HL-60 (cell line): Measurements from ENCODE around the gene CERS6.
"Not testable (repeated sequence)": the region's sequence is repeated elsewhere in the genome, so short reads cannot be mapped to it uniquely, and the experiment has no call there.

Experiments
- DNase-seq, 2 experiments: peaks; one replicate each; pipeline ENCODE4 v3.0.0-alpha.2; 2010 to 2020; ENCODE audit warnings: low read depth in 1 of 2, low spot score in 1 of 2
- H3K27ac ChIP-seq: fragments of 250-450 bp; sonication (Bioruptor Pico); replicated peaks from 2 replicates; pipeline ENCODE4 v1.5.1; 2020; ENCODE audit warnings: mild to moderate bottlenecking, moderate library complexity
- H3K27me3 ChIP-seq: fragments of 250-450 bp; sonication (Bioruptor Pico); 2 replicates; pipeline ENCODE4 v1.5.1; 2021; ENCODE audit warnings: mild to moderate bottlenecking, moderate library complexity; ENCODE audit not compliant: insufficient read depth, poor library complexity, severe bottlenecking
- H3K4me3 ChIP-seq: replicated peaks from 2 replicates; pipeline ENCODE4 v1.5.1; 2011; ENCODE audit warnings: mild to moderate bottlenecking, control low read depth, low read length; ENCODE audit not compliant: insufficient read depth
- GABPA ChIP-seq: IDR thresholded peaks from 2 replicates; pipeline ENCODE4 v1.6.1; 2012; ENCODE audit warnings: low read depth
- POLR2AphosphoS5 ChIP-seq: IDR thresholded peaks from 2 replicates; pipeline ENCODE4 v1.6.1; 2012; ENCODE audit warnings: low read depth
- SPI1 ChIP-seq: IDR thresholded peaks from 2 replicates; pipeline ENCODE4 v1.6.1; 2012; ENCODE audit warnings: low read depth, mild to moderate bottlenecking, borderline replicate concordance
- long read RNA-seq: library from polyadenylated mRNA; unstranded; transcript quantifications from one replicate; pipeline ENCODE4 v2.0.0, GENCODE V29; 2020
- TF ChIP-seq, protein P1 (sequence below): IDR thresholded peaks from one replicate; pipeline ENCODE4 v1.5.1; 2011; ENCODE audit warnings: low read length, control low read depth, inconsistent platforms; ENCODE audit not compliant: insufficient read depth
- TF ChIP-seq, protein P2 (sequence below): IDR thresholded peaks from 2 replicates; pipeline ENCODE4 v1.6.1; 2012; ENCODE audit warnings: low read depth; ENCODE audit not compliant: insufficient replicate concordance

Gene CERS6, protein sequence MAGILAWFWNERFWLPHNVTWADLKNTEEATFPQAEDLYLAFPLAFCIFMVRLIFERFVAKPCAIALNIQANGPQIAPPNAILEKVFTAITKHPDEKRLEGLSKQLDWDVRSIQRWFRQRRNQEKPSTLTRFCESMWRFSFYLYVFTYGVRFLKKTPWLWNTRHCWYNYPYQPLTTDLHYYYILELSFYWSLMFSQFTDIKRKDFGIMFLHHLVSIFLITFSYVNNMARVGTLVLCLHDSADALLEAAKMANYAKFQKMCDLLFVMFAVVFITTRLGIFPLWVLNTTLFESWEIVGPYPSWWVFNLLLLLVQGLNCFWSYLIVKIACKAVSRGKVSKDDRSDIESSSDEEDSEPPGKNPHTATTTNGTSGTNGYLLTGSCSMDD
- long read RNA-seq, partial matches to known transcripts: 0 of 15 reads
- long read RNA-seq, other reads (novel, unspliced or antisense): 15 of 15 reads

DNA sequence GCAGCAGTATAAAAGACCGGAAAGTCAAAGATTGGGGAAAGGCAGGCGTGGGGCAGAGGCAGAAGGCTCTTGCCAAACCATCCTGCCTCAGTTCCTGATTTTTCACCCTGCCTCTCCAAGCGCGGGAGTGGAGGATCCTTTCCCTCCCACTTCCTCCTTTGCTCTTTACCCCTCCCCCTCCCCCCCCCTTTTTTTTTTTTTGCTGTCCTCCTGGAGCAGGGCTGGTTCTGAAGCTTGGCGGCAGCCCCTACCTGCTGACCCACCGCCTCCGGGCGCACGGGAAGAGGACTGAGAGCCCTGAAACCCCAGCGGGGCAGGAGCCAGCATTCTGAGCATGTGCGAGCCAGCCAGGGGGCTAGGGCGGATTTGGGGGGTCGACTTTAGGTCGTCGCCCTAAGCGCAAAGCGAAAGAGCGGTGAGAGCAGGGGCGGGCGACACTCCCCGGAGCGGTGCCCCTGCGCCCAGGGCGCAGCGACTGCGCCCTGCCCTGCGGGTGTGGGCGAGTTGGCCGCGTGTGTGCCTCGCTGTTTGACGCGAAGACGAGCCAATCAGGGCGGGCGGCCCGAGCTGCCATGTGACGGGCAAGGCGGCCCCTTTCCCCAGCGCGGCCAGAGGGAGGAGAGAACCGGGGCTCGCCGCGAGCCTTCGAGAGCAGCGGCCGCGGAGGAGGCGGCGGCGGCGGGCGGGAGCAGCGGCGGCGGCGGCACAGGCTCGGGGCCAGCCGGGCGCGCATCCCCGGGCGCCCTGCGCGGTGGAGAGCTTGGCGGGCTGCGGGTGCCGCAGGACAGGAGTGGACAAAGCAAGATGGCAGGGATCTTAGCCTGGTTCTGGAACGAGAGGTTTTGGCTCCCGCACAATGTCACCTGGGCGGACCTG lies at the start of gene CERS6:
Gene CERS6 (plus strand): TSS at position 628 of the 876 bp plus-strand sequence. CDS start 177 bp downstream, at position 805.
- peak; percentile 66 to 95 for DNase-seq
- Histone ChIP-seq H3K4me3 (peak within 1 kb of the TSS; percentile 89), H3K27me3 (no peaks in the 10 kb centered on the region), H3K27ac (peak within 1 kb of the TSS; percentile 99)
- TF ChIP-seq SPI1 (peak; percentile 97), GABPA (no peak), POLR2AphosphoS5 (peak; percentile 77)
- TF ChIP-seq, protein P1, sequence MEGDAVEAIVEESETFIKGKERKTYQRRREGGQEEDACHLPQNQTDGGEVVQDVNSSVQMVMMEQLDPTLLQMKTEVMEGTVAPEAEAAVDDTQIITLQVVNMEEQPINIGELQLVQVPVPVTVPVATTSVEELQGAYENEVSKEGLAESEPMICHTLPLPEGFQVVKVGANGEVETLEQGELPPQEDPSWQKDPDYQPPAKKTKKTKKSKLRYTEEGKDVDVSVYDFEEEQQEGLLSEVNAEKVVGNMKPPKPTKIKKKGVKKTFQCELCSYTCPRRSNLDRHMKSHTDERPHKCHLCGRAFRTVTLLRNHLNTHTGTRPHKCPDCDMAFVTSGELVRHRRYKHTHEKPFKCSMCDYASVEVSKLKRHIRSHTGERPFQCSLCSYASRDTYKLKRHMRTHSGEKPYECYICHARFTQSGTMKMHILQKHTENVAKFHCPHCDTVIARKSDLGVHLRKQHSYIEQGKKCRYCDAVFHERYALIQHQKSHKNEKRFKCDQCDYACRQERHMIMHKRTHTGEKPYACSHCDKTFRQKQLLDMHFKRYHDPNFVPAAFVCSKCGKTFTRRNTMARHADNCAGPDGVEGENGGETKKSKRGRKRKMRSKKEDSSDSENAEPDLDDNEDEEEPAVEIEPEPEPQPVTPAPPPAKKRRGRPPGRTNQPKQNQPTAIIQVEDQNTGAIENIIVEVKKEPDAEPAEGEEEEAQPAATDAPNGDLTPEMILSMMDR: no peak
- TF ChIP-seq, protein P2, sequence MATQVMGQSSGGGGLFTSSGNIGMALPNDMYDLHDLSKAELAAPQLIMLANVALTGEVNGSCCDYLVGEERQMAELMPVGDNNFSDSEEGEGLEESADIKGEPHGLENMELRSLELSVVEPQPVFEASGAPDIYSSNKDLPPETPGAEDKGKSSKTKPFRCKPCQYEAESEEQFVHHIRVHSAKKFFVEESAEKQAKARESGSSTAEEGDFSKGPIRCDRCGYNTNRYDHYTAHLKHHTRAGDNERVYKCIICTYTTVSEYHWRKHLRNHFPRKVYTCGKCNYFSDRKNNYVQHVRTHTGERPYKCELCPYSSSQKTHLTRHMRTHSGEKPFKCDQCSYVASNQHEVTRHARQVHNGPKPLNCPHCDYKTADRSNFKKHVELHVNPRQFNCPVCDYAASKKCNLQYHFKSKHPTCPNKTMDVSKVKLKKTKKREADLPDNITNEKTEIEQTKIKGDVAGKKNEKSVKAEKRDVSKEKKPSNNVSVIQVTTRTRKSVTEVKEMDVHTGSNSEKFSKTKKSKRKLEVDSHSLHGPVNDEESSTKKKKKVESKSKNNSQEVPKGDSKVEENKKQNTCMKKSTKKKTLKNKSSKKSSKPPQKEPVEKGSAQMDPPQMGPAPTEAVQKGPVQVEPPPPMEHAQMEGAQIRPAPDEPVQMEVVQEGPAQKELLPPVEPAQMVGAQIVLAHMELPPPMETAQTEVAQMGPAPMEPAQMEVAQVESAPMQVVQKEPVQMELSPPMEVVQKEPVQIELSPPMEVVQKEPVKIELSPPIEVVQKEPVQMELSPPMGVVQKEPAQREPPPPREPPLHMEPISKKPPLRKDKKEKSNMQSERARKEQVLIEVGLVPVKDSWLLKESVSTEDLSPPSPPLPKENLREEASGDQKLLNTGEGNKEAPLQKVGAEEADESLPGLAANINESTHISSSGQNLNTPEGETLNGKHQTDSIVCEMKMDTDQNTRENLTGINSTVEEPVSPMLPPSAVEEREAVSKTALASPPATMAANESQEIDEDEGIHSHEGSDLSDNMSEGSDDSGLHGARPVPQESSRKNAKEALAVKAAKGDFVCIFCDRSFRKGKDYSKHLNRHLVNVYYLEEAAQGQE: peak; percentile 44

DNA sequence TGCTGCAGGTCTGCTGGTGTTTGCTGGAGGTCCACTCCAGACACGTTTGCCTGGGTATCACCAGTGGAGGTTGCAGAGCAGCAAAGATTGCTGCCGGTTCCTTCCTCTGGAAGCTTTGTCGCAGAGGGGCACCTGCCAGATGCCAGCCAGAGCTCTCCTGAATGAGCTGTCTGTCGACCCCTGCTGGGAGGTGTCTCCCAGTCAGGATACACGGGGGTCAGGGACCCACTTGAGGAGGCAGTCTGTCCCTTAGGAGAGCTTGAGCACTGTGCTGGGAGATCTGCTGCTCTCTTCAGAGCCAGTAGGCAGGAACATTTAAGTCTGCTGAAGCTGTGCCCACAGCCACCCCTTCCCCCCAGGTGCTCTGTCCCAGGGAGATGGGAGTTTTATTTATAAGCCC lies 43.8 kb upstream of the CERS6 start:
- not testable (repeated sequence) for H3K27me3 ChIP-seq, H3K27ac ChIP-seq, DNase-seq, H3K4me3 ChIP-seq

DNA sequence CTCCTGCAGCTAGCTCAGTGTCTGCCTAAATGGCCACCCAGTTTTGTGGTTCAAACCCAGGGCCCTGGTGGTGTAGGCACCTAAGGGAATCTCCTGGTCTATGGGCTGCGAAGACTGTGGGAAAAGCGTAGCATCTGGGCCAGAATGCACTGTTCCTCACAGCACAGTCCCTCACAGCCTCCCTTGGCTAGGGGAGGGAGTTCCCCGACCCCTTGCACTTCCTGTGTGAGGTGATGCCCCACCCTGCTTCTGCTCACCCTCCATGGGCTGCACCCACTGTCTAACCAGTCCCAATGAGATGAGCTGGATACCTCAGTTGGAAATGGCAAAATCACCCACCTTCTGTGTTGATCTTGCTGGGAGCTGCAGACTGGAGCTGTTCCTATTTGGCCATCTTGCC lies 43.0 kb upstream of the CERS6 start:
- H3K27ac ChIP-seq, H3K4me3 ChIP-seq, DNase-seq: not testable (repeated sequence)

DNA sequence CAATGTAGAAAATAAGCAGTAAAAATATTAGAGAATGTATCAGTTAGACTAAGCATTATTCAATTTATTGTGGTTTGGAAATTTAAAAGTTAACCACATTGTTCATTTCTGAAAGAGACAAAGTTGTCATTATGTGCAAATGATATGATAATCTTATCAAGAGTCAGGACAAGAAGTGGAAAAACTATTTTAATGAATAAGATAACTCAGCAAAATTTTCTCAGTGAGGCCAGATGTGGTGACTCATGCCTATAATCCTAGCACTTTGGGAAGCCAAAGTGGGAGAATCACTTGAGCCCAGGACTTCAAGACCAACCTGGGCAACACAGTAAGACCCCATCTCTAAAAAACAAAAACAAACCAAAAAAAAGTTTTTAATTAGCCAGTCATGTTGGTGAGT lies 39.5 kb upstream of the CERS6 start:
- DNase-seq: no peak
- no peaks in the 10 kb centered on the region for H3K27me3 ChIP-seq
- no peak for TF ChIP-seq POLR2AphosphoS5
- TF ChIP-seq GABPA: no peak
- TF ChIP-seq, protein P2: no peak
- no peak for TF ChIP-seq SPI1
- no peak overlapping the region for H3K4me3 ChIP-seq
- no peak overlapping the region for H3K27ac ChIP-seq

More for the DNA sequence above, 43.0 kb upstream of the CERS6 start:
- not testable (repeated sequence) for H3K27me3 ChIP-seq

DNA sequence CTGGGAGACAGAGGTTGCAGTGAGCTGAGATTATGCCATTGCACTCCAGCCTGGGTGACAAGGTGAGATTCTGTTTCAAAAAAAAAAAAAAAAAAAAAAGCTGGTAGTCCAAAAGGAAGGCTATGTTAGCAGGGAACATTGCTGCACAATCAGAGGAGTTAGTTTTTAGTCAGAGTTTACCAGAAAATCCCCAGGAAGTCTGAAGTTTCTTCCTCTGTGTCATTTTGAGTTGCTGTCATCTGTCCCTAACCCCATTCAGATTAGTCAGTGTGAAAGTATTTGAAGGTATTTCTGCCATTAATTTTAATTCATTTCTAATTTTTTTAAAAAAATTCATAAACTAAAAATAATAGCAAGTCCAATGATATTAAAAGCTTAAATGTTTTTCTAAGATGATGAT lies 33.5 kb upstream of the CERS6 start:
- TF ChIP-seq POLR2AphosphoS5: no peak
- TF ChIP-seq SPI1: no peak
- no peak for TF ChIP-seq GABPA
- TF ChIP-seq, protein P2: no peak
- TF ChIP-seq, protein P1: no peak
- no peak for DNase-seq
- Histone ChIP-seq H3K4me3 (no peak overlapping the region), H3K27me3 (no peaks in the 10 kb centered on the region), H3K27ac (no peak overlapping the region)
